HL-60 (cell line): ENCODE results near the gene KCNMA1.

Experiments used
- CTCF ChIP-seq: IDR thresholded peaks from one replicate; pipeline ENCODE4 v1.5.1; 2011; ENCODE audit warnings: low read length, control low read depth, inconsistent platforms; ENCODE audit not compliant: insufficient read depth
- REST ChIP-seq: IDR thresholded peaks from 2 replicates; pipeline ENCODE4 v1.6.1; 2012; ENCODE audit warnings: low read depth; ENCODE audit not compliant: insufficient replicate concordance
- SPI1 ChIP-seq: IDR thresholded peaks from 2 replicates; pipeline ENCODE4 v1.6.1; 2012; ENCODE audit warnings: low read depth, mild to moderate bottlenecking, borderline replicate concordance

- TF ChIP-seq CTCF (no peak), SPI1 (no peak), REST (no peak)
Observed at GRCh38 chr10:77285529-77286182, 352.0 kb downstream of the KCNMA1 start.
